A549 (cell line): ENCODE results near the gene TCERG1L. TPM values are rescaled to one million over a fixed set of nuclear protein-coding genes. Genes with fewer than 3 reads are reported as not detected.

ENCODE experiments used
- ATAC-seq, 2 experiments: fragments of 200-7000 bp in 1 of 2; fragments of >200 bp in 1 of 2; cut with Nextera tagmentation in 1 of 2; cut with Tn5 transposase in 1 of 2; 3 replicates each; pipeline versions ENCODE4 v1.8.0 to v1.9.1; 2018 to 2020; ENCODE audit warnings: mild to moderate bottlenecking in 1 of 2, moderate library complexity in 1 of 2
- CTCF ChIA-PET: fragments of 300-600 bp; sonication (Branson Sonifier 250); formaldehyde crosslinking; extraction: SDS; loops from one replicate; lab custom pipeline; 2021; ENCODE audit warnings: antibody characterized with exemption, inconsistent platforms; lab: Yijun Ruan, JAX
- POLR2A ChIA-PET: fragments of 350-600 bp; formaldehyde crosslinking; extraction: SDS; loops from one replicate; lab custom pipeline; 2021; ENCODE audit warnings: antibody characterized with exemption, inconsistent platforms; lab: Yijun Ruan, JAX
- DNase-seq, 2 experiments: peaks; one replicate each; pipeline versions ENCODE4 v3.0.0 to v3.0.0-alpha.2; 2011 to 2016; ENCODE audit warnings: low read depth in 1 of 2, low spot score in 1 of 2
- FAIRE-seq: peaks from 2 replicates; lab custom pipeline; 2011; peaks lifted over from hg19 to GRCh38; lab: Jason Lieb, UNC
- H3K27ac ChIP-seq, 2 experiments: fragments of >200 bp; sonication (Bioruptor Twin); formaldehyde crosslinking; 3 replicates each; pipeline ENCODE4 v1.5.1; 2016 to 2017
- H3K4me1 ChIP-seq: fragments of >200 bp; sonication (Bioruptor Twin); formaldehyde crosslinking; 3 replicates; pipeline ENCODE4 v1.6.1; 2016
- H3K4me2 ChIP-seq: fragments of >200 bp; sonication (Bioruptor Twin); formaldehyde crosslinking; 3 replicates; pipeline ENCODE4 v1.6.1; 2016
- H3K4me3 ChIP-seq: fragments of >200 bp; sonication (Bioruptor Twin); formaldehyde crosslinking; 3 replicates; pipeline ENCODE4 v1.5.1; 2016
- H3K9me3 ChIP-seq: fragments of >200 bp; sonication (Bioruptor Twin); formaldehyde crosslinking; 3 replicates; pipeline ENCODE4 v1.6.1; 2016
- ATOH8 ChIP-seq: fragments of 250-450 bp; sonication (Bioruptor Pico); IDR thresholded peaks from 2 replicates; pipeline ENCODE4 v1.5.0; 2020; ENCODE audit warnings: low read depth, mild to moderate bottlenecking, moderate library complexity
- BHLHE40 ChIP-seq: IDR thresholded peaks from 2 replicates; pipeline ENCODE4 v1.6.1; 2012; ENCODE audit warnings: low read depth, low read length, inconsistent platforms
- CHD4 ChIP-seq: fragments of 200-600 bp; sonication (generic); IDR thresholded peaks from 2 replicates; pipeline ENCODE4 v1.6.1; 2016; ENCODE audit warnings: antibody characterized with exemption, mild to moderate bottlenecking, borderline replicate concordance
- E2F6 ChIP-seq: IDR thresholded peaks from 2 replicates; pipeline ENCODE4 v1.6.1; 2012; ENCODE audit warnings: low read depth, borderline replicate concordance
- EHF ChIP-seq: fragments of 250-450 bp; sonication (Bioruptor Pico); IDR thresholded peaks from 2 replicates; pipeline ENCODE4 v1.5.0; 2020; ENCODE audit warnings: mild to moderate bottlenecking
- FOSB ChIP-seq: fragments of 250-450 bp; sonication (Bioruptor Pico); IDR thresholded peaks from 2 replicates; pipeline ENCODE4 v1.5.0; 2020; ENCODE audit warnings: mild to moderate bottlenecking, moderate library complexity
- FOSL2 ChIP-seq, 2 experiments: fragments of 450-650 bp in 1 of 2; fragments of >200 bp in 1 of 2; sonication (Bioruptor Twin) in 1 of 2; formaldehyde crosslinking; IDR thresholded peaks; 2 replicates each; pipeline versions ENCODE4 v1.5.0 to v1.6.1; 2016 to 2020; ENCODE audit warnings: mild to moderate bottlenecking in 1 of 2, moderate library complexity in 1 of 2
- GATA3 ChIP-seq: IDR thresholded peaks from 2 replicates; pipeline ENCODE4 v1.6.1; 2012; ENCODE audit warnings: borderline replicate concordance
- HDAC2 ChIP-seq: fragments of 200-600 bp; sonication (generic); IDR thresholded peaks from 2 replicates; pipeline ENCODE4 v1.6.1; 2016
- HOXB13 ChIP-seq: fragments of 250-450 bp; sonication (Bioruptor Pico); IDR thresholded peaks from 2 replicates; pipeline ENCODE4 v1.5.0; 2020; ENCODE audit warnings: low read depth, mild to moderate bottlenecking, moderate library complexity
- JUN ChIP-seq, 2 experiments: fragments of >200 bp; sonication (Bioruptor Twin); formaldehyde crosslinking; IDR thresholded peaks; 2 replicates in 1 of 2; 3 replicates in 1 of 2; pipeline ENCODE4 v1.6.1; 2016 to 2017
- JUNB ChIP-seq: fragments of >200 bp; sonication (Bioruptor Twin); formaldehyde crosslinking; IDR thresholded peaks from 2 replicates; pipeline ENCODE4 v1.6.1; 2016
- MAZ ChIP-seq: fragments of 150-350 bp; IDR thresholded peaks from 2 replicates; pipeline ENCODE4 v1.6.1; 2014; ENCODE audit warnings: antibody characterized with exemption, low read depth, low read length, borderline replicate concordance
- NFE2L2 ChIP-seq: fragments of 150-350 bp; conservative IDR thresholded peaks from 2 replicates; pipeline ENCODE4 v1.6.1; 2014; ENCODE audit warnings: low read length
- RARB ChIP-seq: fragments of 250-450 bp; sonication (Bioruptor Pico); IDR thresholded peaks from 2 replicates; pipeline ENCODE4 v1.8.0; 2021; ENCODE audit warnings: mild to moderate bottlenecking, moderate library complexity
- RNF2 ChIP-seq: fragments of 200-600 bp; sonication (generic); IDR thresholded peaks from 2 replicates; pipeline ENCODE4 v1.6.1; 2016; ENCODE audit warnings: low read depth, mild to moderate bottlenecking, antibody characterized with exemption, moderate library complexity, borderline replicate concordance
- SREBF2 ChIP-seq: fragments of 450-650 bp; IDR thresholded peaks from 2 replicates; pipeline ENCODE4 v1.6.1; 2014; ENCODE audit warnings: mild to moderate bottlenecking, moderate library complexity
- TP53 ChIP-seq: fragments of 250-450 bp; sonication (Bioruptor Pico); IDR thresholded peaks from 2 replicates; pipeline ENCODE4 v1.5.0; 2021; ENCODE audit warnings: mild to moderate bottlenecking, moderate library complexity
- ZC3H11A ChIP-seq: fragments of 450-650 bp; IDR thresholded peaks from 2 replicates; pipeline ENCODE4 v1.6.1; 2014; ENCODE audit warnings: antibody characterized with exemption, mild to moderate bottlenecking
- ZFP36 ChIP-seq: fragments of 450-650 bp; IDR thresholded peaks from 2 replicates; pipeline ENCODE4 v1.6.1; 2014; ENCODE audit warnings: borderline replicate concordance; ENCODE audit not compliant: partially characterized antibody
- WGBS: methylation state at CpG from one replicate; pipeline ENCODE4 v1.1.6; 2017; ENCODE audit errors: missing lambda C conversion rate; 5-methylcytosine and 5-hydroxymethylcytosine counted together
- polyA plus RNA-seq, 4 experiments: library from polyadenylated mRNA; depleted of rRNA in 3 of 4; stranded (reverse); fragments of >200 nt; fragmentation: RNase III in 1 of 4; extraction: RNeasy Plus Mini Kit Qiagen cat#74134 plus additional on column Dnase treatment in 1 of 4; gene quantifications; 2 replicates in 3 of 4; 3 replicates in 1 of 4; pipeline ENCODE4 v1.2.3, GENCODE V29; 2011 to 2017
- TF ChIP-seq, protein P1 (sequence below): fragments of >200 bp; sonication (Bioruptor Twin); formaldehyde crosslinking; IDR thresholded peaks from 3 replicates; pipeline ENCODE4 v1.5.1; 2016
- TF ChIP-seq, protein P2 (sequence below): fragments of 150-350 bp; IDR thresholded peaks from 2 replicates; pipeline ENCODE4 v1.6.1; 2014; ENCODE audit warnings: low read depth, mild to moderate bottlenecking, low read length
- TF ChIP-seq, protein P3 (sequence below): fragments of >200 bp; sonication (Bioruptor Twin); formaldehyde crosslinking; IDR thresholded peaks from 2 replicates; pipeline ENCODE4 v1.6.1; 2016

TCERG1L gene
- polyA plus RNA-seq, 2 of the 4 experiments (the other 2 are of a cell fraction) = not detected

DNA sequence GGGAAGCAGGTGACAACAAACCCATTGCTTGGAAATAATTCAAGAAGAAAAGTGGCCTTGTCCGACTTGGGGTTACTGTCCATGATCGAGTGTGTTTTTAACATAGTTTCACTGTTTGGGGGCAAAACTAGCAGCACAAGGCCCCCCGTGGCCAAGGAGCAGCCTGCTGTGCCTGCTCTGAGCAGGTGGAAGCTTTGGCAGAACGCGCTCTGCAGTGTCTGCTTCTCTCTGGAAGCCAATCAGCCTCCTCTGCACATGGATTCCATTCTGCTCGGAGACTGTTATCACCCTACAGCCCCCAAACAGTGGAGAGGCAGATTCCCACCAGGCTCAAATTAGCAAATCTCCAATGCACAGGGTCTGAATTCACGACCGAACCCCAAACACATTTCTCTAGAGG lies 7.3 kb upstream of the TCERG1L start:
- ChIA-PET CTCF (no interaction called here), POLR2A (no interaction called here)
- no peak for FAIRE-seq
- H3K27ac ChIP-seq = no peak overlapping the region
- no peak overlapping the region for H3K4me2 ChIP-seq
- H3K4me3 ChIP-seq = no peak overlapping the region
- no peak for DNase-seq
- no peak for TF ChIP-seq HOXB13 (CRISPR knock-in tag)
- TF ChIP-seq FOSL2 (IDR thresholded peaks at IDR 0.05) = no peak
- no peak for TF ChIP-seq FOSL2 (CRISPR knock-in tag; IDR thresholded peaks at IDR 0.05)
- TF ChIP-seq GATA3 = no peak
- TF ChIP-seq, protein P1, sequence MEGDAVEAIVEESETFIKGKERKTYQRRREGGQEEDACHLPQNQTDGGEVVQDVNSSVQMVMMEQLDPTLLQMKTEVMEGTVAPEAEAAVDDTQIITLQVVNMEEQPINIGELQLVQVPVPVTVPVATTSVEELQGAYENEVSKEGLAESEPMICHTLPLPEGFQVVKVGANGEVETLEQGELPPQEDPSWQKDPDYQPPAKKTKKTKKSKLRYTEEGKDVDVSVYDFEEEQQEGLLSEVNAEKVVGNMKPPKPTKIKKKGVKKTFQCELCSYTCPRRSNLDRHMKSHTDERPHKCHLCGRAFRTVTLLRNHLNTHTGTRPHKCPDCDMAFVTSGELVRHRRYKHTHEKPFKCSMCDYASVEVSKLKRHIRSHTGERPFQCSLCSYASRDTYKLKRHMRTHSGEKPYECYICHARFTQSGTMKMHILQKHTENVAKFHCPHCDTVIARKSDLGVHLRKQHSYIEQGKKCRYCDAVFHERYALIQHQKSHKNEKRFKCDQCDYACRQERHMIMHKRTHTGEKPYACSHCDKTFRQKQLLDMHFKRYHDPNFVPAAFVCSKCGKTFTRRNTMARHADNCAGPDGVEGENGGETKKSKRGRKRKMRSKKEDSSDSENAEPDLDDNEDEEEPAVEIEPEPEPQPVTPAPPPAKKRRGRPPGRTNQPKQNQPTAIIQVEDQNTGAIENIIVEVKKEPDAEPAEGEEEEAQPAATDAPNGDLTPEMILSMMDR = no peak
- TF ChIP-seq, protein P2, sequence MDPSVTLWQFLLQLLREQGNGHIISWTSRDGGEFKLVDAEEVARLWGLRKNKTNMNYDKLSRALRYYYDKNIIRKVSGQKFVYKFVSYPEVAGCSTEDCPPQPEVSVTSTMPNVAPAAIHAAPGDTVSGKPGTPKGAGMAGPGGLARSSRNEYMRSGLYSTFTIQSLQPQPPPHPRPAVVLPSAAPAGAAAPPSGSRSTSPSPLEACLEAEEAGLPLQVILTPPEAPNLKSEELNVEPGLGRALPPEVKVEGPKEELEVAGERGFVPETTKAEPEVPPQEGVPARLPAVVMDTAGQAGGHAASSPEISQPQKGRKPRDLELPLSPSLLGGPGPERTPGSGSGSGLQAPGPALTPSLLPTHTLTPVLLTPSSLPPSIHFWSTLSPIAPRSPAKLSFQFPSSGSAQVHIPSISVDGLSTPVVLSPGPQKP = no peak
- TF ChIP-seq ZFP36 = no peak
- no peak for ATAC-seq
- no peaks in the 10 kb centered on the region for H3K9me3 ChIP-seq
- no peaks in the 10 kb centered on the region for H3K4me1 ChIP-seq
- 8% methylated on average over 6 of the region's 8 CpGs for WGBS

- TF ChIP-seq, protein P3, sequence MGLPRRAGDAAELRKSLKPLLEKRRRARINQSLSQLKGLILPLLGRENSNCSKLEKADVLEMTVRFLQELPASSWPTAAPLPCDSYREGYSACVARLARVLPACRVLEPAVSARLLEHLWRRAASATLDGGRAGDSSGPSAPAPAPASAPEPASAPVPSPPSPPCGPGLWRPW = no peak
- no peaks in the 10 kb centered on the region for H3K9me3 ChIP-seq
- ChIA-PET POLR2A (no interaction called here), CTCF (no interaction called here)
- ATAC-seq = no peak
- no peak overlapping the region for H3K4me2 ChIP-seq
- no peak for DNase-seq
- no peaks in the 10 kb centered on the region for H3K4me1 ChIP-seq
- H3K4me3 ChIP-seq = no peak overlapping the region
- H3K27ac ChIP-seq = no peak overlapping the region
- no peak for FAIRE-seq
- WGBS = 15% methylated on average over 11 of the region's 11 CpGs
These were observed 6.8 kb upstream of the TCERG1L start for GRCh38 chr10:131318291-131318690.

DNA sequence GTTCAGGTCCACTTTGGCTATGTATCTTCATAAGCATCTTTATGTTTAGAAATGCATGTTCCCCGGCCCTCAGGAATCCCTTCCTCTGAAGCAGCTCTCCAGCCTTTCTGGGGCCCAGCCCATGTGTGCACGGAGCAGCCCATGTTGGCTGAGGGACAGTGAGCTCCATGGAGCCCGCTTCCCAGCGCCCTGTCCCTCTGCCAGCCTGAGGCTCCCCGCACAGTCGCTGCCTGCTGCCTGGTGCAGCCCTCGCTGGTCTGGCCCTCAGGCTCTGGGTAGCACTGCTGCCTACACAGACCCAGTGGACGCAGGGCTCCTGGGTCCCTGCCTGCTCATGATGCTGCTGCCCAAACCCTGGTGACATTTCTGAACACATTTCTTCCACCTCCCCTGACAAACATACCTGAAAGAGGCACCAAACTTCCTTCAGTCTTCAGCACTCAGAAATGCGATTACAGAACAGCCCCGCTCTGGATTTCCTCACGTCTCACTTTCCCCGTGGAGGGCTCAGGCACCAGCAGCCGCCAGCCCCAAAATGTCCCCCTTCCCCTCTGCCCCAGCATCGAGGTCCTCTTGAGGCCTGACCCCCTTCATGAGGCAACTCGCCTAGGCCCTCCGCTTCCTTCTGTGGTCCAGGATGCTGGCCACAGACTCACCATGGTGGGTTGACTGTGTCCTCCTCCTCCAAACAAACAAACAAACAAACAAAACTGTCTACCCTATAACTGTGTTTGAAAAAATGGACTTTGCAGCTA lies 5.0 kb upstream of the TCERG1L start:
- Histone ChIP-seq H3K4me2 (no peak overlapping the region), H3K27ac (no peak overlapping the region), H3K4me3 (no peak overlapping the region), H3K9me3 (no peaks in the 10 kb centered on the region), H3K4me1 (no peaks in the 10 kb centered on the region)
- ChIA-PET CTCF (no interaction called here), POLR2A (no interaction called here)
- TF ChIP-seq ZC3H11A = no peak
- no peak for TF ChIP-seq MAZ
- TF ChIP-seq HDAC2 = no peak
- TF ChIP-seq, protein P3 = no peak
- no peak for TF ChIP-seq CHD4
- no peak for TF ChIP-seq TP53 (CRISPR knock-in tag)
- TF ChIP-seq RNF2 = no peak
- TF ChIP-seq RARB (CRISPR knock-in tag) = no peak
- no peak for TF ChIP-seq ATOH8 (CRISPR knock-in tag)
- TF ChIP-seq BHLHE40 = no peak
- TF ChIP-seq JUN (IDR thresholded peaks at IDR 0.05) = no peak
- no peak for TF ChIP-seq SREBF2
- TF ChIP-seq NFE2L2 = no peak
- no peak for TF ChIP-seq FOSB (CRISPR knock-in tag)
- TF ChIP-seq FOSL2 (IDR thresholded peaks at IDR 0.05) = no peak
- TF ChIP-seq FOSL2 (CRISPR knock-in tag; IDR thresholded peaks at IDR 0.05) = no peak
- TF ChIP-seq EHF (CRISPR knock-in tag) = no peak
- TF ChIP-seq JUNB = no peak
- TF ChIP-seq E2F6 = no peak
- no peak for DNase-seq
- no peak for ATAC-seq
- WGBS = 22% methylated on average over 13 of the region's 16 CpGs
- no peak for FAIRE-seq
